GM12878 (cell line): ENCODE results near the gene CLRN1.

ENCODE experiments used
- CTCF ChIP-seq, 3 experiments: IDR thresholded peaks in 2 of 3; conservative IDR thresholded peaks in 1 of 3; 2 replicates each; pipeline ENCODE4 v1.5.1; 2011; ENCODE audit warnings: low read depth in 3 of 3, low read length in 3 of 3, mild to moderate bottlenecking in 3 of 3, control low read depth in 2 of 3, moderate library complexity in 2 of 3, inconsistent platforms in 1 of 3, mixed read lengths in 1 of 3; ENCODE audit not compliant: control insufficient read depth in 2 of 3, insufficient read depth in 1 of 3; ENCODE audit errors: extremely low read depth in 1 of 3
- E2F4 ChIP-seq: IDR thresholded peaks from 2 replicates; pipeline ENCODE4 v1.6.1; 2012; ENCODE audit warnings: low read depth, low read length, improper control_type of control experiment
- ELK1 ChIP-seq: IDR thresholded peaks from 2 replicates; pipeline ENCODE4 v1.6.1; 2012; ENCODE audit warnings: low read depth, low read length, improper control_type of control experiment
- EP300 ChIP-seq, 2 experiments: fragments of 150-350 bp in 1 of 2; IDR thresholded peaks; 2 replicates each; pipeline ENCODE4 v1.6.1; 2011 to 2012; ENCODE audit warnings: low read depth in 2 of 2, low read length in 2 of 2, borderline replicate concordance in 1 of 2, improper control_type of control experiment in 1 of 2, inconsistent platforms in 1 of 2; ENCODE audit not compliant: control insufficient read depth in 1 of 2
- FOXM1 ChIP-seq: IDR thresholded peaks from 2 replicates; pipeline ENCODE4 v1.6.1; 2012; ENCODE audit warnings: low read depth, mild to moderate bottlenecking, inconsistent platforms, low read length, moderate library complexity
- NBN ChIP-seq: fragments of 450-650 bp; IDR thresholded peaks from 2 replicates; pipeline ENCODE4 v1.6.1; 2016
- NFYB ChIP-seq: IDR thresholded peaks from 2 replicates; pipeline ENCODE4 v1.6.1; 2011; ENCODE audit warnings: low read depth, mild to moderate bottlenecking, low read length, improper control_type of control experiment, moderate library complexity; ENCODE audit not compliant: insufficient read depth
- POLR2A ChIP-seq: IDR thresholded peaks from 2 replicates; pipeline ENCODE4 v1.6.1; 2011; ENCODE audit warnings: low read depth, mild to moderate bottlenecking, low read length
- REST ChIP-seq: IDR thresholded peaks from 2 replicates; pipeline ENCODE4 v1.6.1; 2012; ENCODE audit warnings: mild to moderate bottlenecking, low read depth, low read length
- TCF3 ChIP-seq: IDR thresholded peaks from 2 replicates; pipeline ENCODE4 v1.6.1; 2012; ENCODE audit warnings: low read depth, mild to moderate bottlenecking, low read length, borderline replicate concordance; ENCODE audit not compliant: insufficient read depth
- ZNF207 ChIP-seq: fragments of 450-650 bp; IDR thresholded peaks from 2 replicates; pipeline ENCODE4 v1.6.1; 2014; ENCODE audit warnings: antibody characterized with exemption, mild to moderate bottlenecking, borderline replicate concordance
- ZNF274 ChIP-seq: IDR thresholded peaks from one replicate; pipeline ENCODE4 v1.8.0; 2011; ENCODE audit not compliant: insufficient read length, insufficient read depth
- TF ChIP-seq, protein P1 (sequence below): fragments of 450-650 bp; IDR thresholded peaks from 2 replicates; pipeline ENCODE4 v1.6.1; 2016; ENCODE audit warnings: mild to moderate bottlenecking, moderate library complexity, borderline replicate concordance

GRCh38 chr3:150926328-150926727 is 46.2 kb downstream of the CLRN1 start:
- TF ChIP-seq CTCF (IDR thresholded peaks at IDR 0.05 in 2 of 3, conservative IDR thresholded peaks at IDR 0.05 in 1 of 3; ENCODE audit: control insufficient read depth in 2 of 3, extremely low read depth in 1 of 3, insufficient read depth in 1 of 3, low read depth in 3 of 3, low read length in 3 of 3) (no peak), POLR2A (no peak), ELK1 (no peak), ZNF207 (no peak), NFYB (no peak), FOXM1 (no peak), E2F4 (no peak), TCF3 (no peak), REST (no peak), EP300 (IDR thresholded peaks at IDR 0.05; ENCODE audit: borderline replicate concordance in 1 of 2, control insufficient read depth in 1 of 2, low read depth in 2 of 2, low read length in 2 of 2) (no peak), NBN (no peak), ZNF274 (no peak)
- TF ChIP-seq, protein P1, sequence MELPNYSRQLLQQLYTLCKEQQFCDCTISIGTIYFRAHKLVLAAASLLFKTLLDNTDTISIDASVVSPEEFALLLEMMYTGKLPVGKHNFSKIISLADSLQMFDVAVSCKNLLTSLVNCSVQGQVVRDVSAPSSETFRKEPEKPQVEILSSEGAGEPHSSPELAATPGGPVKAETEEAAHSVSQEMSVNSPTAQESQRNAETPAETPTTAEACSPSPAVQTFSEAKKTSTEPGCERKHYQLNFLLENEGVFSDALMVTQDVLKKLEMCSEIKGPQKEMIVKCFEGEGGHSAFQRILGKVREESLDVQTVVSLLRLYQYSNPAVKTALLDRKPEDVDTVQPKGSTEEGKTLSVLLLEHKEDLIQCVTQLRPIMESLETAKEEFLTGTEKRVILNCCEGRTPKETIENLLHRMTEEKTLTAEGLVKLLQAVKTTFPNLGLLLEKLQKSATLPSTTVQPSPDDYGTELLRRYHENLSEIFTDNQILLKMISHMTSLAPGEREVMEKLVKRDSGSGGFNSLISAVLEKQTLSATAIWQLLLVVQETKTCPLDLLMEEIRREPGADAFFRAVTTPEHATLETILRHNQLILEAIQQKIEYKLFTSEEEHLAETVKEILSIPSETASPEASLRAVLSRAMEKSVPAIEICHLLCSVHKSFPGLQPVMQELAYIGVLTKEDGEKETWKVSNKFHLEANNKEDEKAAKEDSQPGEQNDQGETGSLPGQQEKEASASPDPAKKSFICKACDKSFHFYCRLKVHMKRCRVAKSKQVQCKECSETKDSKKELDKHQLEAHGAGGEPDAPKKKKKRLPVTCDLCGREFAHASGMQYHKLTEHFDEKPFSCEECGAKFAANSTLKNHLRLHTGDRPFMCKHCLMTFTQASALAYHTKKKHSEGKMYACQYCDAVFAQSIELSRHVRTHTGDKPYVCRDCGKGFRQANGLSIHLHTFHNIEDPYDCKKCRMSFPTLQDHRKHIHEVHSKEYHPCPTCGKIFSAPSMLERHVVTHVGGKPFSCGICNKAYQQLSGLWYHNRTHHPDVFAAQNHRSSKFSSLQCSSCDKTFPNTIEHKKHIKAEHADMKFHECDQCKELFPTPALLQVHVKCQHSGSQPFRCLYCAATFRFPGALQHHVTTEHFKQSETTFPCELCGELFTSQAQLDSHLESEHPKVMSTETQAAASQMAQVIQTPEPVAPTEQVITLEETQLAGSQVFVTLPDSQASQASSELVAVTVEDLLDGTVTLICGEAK, result no peak
